Karpas-422 (cell line): ENCODE measurements around the gene ZNF124. TPM values are rescaled to one million over a fixed set of nuclear protein-coding genes. Genes with fewer than 3 reads are reported as not detected.
"Not testable (repeated sequence)": the region's sequence is repeated elsewhere in the genome, so short reads cannot be mapped to it uniquely, and the experiment has no call there.

Source experiments
- DNase-seq: peaks from one replicate; pipeline ENCODE4 v3.0.0-alpha.2; 2015
- H2AFZ ChIP-seq: fragments of 200-600 bp; sonication (generic); 2 replicates; pipeline ENCODE4 v1.6.1; 2014; ENCODE audit warnings: antibody characterized with exemption, low read length, mixed read lengths
- H3K27ac ChIP-seq: fragments of 200-600 bp; sonication (generic); 2 replicates; pipeline ENCODE4 v1.5.1; 2014; ENCODE audit warnings: mild to moderate bottlenecking, low read length, moderate library complexity
- H3K27me3 ChIP-seq: fragments of 200-600 bp; sonication (generic); 2 replicates; pipeline ENCODE4 v1.6.1; 2014; ENCODE audit warnings: low read length, mixed read lengths
- H3K36me3 ChIP-seq: fragments of 200-600 bp; sonication (generic); 2 replicates; pipeline ENCODE4 v1.6.1; 2014; ENCODE audit warnings: low read length, mixed read lengths; ENCODE audit not compliant: insufficient read depth
- H3K4me1 ChIP-seq: fragments of 200-600 bp; sonication (generic); 2 replicates; pipeline ENCODE4 v1.6.1; 2014; ENCODE audit warnings: mild to moderate bottlenecking, low read length, mixed read lengths
- H3K4me2 ChIP-seq: fragments of 200-600 bp; sonication (generic); 2 replicates; pipeline ENCODE4 v1.6.1; 2014; ENCODE audit warnings: low read length, low read depth, mild to moderate bottlenecking; ENCODE audit not compliant: poor library complexity, severe bottlenecking
- H3K4me3 ChIP-seq: fragments of 200-600 bp; sonication (generic); 2 replicates; pipeline ENCODE4 v1.5.1; 2014; ENCODE audit warnings: mild to moderate bottlenecking, antibody characterized with exemption, low read length, mixed read lengths
- H3K79me2 ChIP-seq: fragments of 200-600 bp; sonication (generic); 2 replicates; pipeline ENCODE4 v1.6.1; 2014; ENCODE audit warnings: mild to moderate bottlenecking, low read length, mixed read lengths
- H3K9ac ChIP-seq: fragments of 200-600 bp; sonication (generic); 2 replicates; pipeline ENCODE4 v1.6.0; 2014; ENCODE audit warnings: low read length
- H3K9me2 ChIP-seq: fragments of 200-600 bp; sonication (generic), shearing (Covaris generic); replicated peaks from 2 replicates; pipeline ENCODE4 v1.6.0; 2014; ENCODE audit warnings: mild to moderate bottlenecking, low read length, moderate library complexity; ENCODE audit not compliant: insufficient read depth
- H3K9me3 ChIP-seq: fragments of 300-700, 200-600 bp; sonication (generic); 2 replicates; pipeline ENCODE4 v1.6.1; 2014; ENCODE audit warnings: low read length, mixed read lengths
- H4K20me1 ChIP-seq: fragments of 200-600 bp; sonication (generic); 2 replicates; pipeline ENCODE4 v1.6.1; 2014; ENCODE audit warnings: mild to moderate bottlenecking, antibody characterized with exemption, low read length, low read depth; ENCODE audit not compliant: insufficient read depth
- total RNA-seq: library from RNA; depleted of rRNA; stranded (reverse); fragments of >200 nt; shearing (Covaris generic); gene quantifications from 2 replicates; pipeline ENCODE4 v1.2.3, GENCODE V29; 2014; ENCODE audit warnings: low replicate concordance

Gene ZNF124
- total RNA-seq, 1 experiment from 2014 or later: 75.6 TPM

DNA sequence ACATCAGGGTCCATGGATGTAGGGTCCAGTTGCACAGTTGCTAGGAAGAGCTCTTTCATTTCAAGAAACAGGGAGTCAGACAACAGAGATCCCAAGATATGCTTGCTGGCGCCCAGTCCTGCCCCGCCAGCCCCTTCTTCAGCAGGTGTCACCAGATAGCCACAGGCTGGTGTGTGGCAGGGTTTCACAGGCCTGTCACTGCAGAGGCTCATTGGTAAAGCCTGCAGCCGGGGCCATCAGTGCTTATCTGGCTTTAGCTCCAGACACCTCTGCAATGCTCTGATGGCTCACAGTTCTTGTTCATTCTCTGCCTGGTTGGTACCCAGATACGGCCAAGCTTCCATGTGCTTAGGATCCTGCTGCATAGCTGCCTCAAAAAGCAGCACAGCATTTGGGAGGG, 12.4 kb upstream of the ZNF124 start:
- Histone ChIP-seq H3K27ac (no peak overlapping the region), H3K4me1 (no peaks in the 10 kb centered on the region), H3K27me3 (no peaks in the 10 kb centered on the region), H3K79me2 (no peaks in the 10 kb centered on the region), H2AFZ (no peak overlapping the region), H3K9me3 (peaks cover 4% of the 10 kb centered on the region), H3K9ac (no peak overlapping the region), H3K36me3 (peaks cover 12% of the 10 kb centered on the region), H3K9me2 (no peaks in the 10 kb centered on the region), H4K20me1 (no peaks in the 10 kb centered on the region), H3K4me2 (no peak overlapping the region), H3K4me3 (no peak overlapping the region)
- no peak for DNase-seq

DNA sequence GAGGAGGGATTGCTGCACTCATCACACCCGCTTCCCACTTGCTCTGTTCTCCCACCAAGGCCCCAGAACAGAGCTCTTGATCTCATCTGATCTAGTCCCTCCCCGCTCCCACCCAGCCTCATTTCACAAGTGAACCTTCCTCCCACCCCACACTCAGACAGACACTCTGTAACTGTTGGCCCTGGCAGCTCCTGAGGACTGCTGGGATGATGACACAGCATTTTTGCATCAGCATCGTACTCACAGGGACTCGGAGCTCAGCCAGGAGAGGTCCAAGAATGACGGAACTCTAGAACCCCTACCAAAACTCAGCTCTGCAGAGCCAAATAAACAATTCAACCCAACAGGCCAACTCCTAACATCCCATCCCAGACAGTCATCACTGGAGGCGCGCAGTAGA, 11.2 kb upstream of the ZNF124 start:
- Histone ChIP-seq H3K4me1 (no peaks in the 10 kb centered on the region), H3K36me3 (peaks cover 7% of the 10 kb centered on the region; the same call in 1 of the 2 replicates), H3K4me3 (no peak overlapping the region), H3K9ac (no peak overlapping the region), H3K4me2 (no peak overlapping the region), H3K27me3 (no peaks in the 10 kb centered on the region), H3K9me3 (no peaks in the 10 kb centered on the region), H3K79me2 (no peaks in the 10 kb centered on the region), H3K27ac (no peak overlapping the region), H2AFZ (no peak overlapping the region), H4K20me1 (no peaks in the 10 kb centered on the region), H3K9me2 (no peaks in the 10 kb centered on the region)
- no peak for DNase-seq

DNA sequence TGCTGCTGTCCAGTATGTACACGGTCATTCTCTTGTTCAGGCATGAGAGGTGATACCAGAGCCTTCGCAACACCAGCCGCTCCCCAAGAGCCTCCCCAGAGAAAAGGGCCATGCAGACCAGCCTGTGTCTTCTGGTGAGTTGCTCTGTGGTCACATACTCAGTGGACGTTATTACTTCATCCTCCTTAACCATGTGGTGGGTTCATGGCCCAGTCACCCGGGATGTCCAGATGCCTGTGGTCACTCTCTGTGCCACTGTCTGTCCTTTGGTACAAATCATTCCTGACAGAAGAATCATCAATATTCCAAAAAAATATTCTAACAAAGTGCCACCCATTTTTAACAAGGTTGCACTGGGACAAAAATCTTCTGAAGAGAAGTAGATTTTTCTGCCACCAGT, 8.8 kb upstream of the ZNF124 start:
- no peaks in the 10 kb centered on the region for H3K79me2 ChIP-seq
- H3K4me3 ChIP-seq: no peak overlapping the region
- no peaks in the 10 kb centered on the region for H3K4me1 ChIP-seq
- H3K9me2 ChIP-seq: no peaks in the 10 kb centered on the region
- no peak overlapping the region for H3K27ac ChIP-seq
- H2AFZ ChIP-seq: no peak overlapping the region
- H3K36me3 ChIP-seq: no peaks in the 10 kb centered on the region
- H3K9me3 ChIP-seq: no peaks in the 10 kb centered on the region
- H3K27me3 ChIP-seq: no peaks in the 10 kb centered on the region
- H4K20me1 ChIP-seq: no peaks in the 10 kb centered on the region
- H3K4me2 ChIP-seq: no peak overlapping the region
- no peak overlapping the region for H3K9ac ChIP-seq
- no peak for DNase-seq

DNA sequence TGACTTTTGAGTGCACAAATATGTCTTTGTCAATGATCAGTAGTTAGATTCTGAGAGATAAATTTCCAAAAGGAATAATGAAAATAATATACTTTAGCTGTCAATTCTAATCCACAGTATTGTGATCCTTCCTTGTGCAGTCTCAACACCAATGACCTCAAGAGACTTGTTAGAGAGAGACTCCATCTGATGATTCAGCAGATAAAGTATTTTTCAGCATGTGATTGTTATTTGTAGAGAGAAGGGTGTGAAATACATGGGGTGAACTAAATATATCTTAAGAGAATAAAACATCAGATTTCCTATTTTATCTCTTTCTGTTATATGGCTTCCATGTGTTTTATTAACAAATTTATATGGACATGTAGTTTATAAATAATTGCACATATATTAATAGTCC, 5.9 kb upstream of the ZNF124 start:
- Histone ChIP-seq H3K9ac (no peak overlapping the region), H3K27me3 (no peaks in the 10 kb centered on the region), H4K20me1 (no peaks in the 10 kb centered on the region), H3K4me2 (no peak overlapping the region), H3K9me2 (no peaks in the 10 kb centered on the region), H3K9me3 (no peaks in the 10 kb centered on the region), H2AFZ (no peak overlapping the region), H3K4me3 (no peak overlapping the region), H3K36me3 (no peaks in the 10 kb centered on the region), H3K4me1 (no peaks in the 10 kb centered on the region), H3K27ac (no peak overlapping the region), H3K79me2 (no peaks in the 10 kb centered on the region)
- DNase-seq: no peak

DNA sequence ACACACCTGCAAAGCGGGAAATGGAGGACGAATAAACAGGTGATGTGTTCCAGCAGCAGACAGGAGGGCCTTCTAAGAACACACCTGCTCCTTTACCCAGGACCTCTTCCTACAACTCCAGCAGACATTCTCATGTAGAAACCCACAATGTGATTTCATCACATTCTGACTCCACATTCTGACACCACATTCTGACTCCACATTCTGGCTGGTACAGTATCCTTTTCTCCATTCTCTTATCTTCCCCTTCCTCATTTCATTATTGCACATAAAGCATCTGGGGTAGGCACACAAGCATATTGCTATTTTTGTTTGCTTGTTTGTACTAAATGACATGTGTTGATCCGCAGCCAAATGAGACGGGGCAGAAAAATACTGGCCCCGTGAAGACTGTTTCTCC, 3.6 kb upstream of the ZNF124 start:
- no peak overlapping the region for H3K27ac ChIP-seq
- H3K9me2 ChIP-seq: no peaks in the 10 kb centered on the region
- no peaks in the 10 kb centered on the region for H4K20me1 ChIP-seq
- H3K36me3 ChIP-seq: no peaks in the 10 kb centered on the region
- no peak for DNase-seq
- no peak overlapping the region for H3K4me2 ChIP-seq
- no peaks in the 10 kb centered on the region for H3K27me3 ChIP-seq
- H3K9me3 ChIP-seq: no peaks in the 10 kb centered on the region
- no peaks in the 10 kb centered on the region for H3K4me1 ChIP-seq
- H2AFZ ChIP-seq: no peak overlapping the region
- no peaks in the 10 kb centered on the region for H3K79me2 ChIP-seq
- H3K9ac ChIP-seq: no peak overlapping the region
- H3K4me3 ChIP-seq: no peak overlapping the region

DNA sequence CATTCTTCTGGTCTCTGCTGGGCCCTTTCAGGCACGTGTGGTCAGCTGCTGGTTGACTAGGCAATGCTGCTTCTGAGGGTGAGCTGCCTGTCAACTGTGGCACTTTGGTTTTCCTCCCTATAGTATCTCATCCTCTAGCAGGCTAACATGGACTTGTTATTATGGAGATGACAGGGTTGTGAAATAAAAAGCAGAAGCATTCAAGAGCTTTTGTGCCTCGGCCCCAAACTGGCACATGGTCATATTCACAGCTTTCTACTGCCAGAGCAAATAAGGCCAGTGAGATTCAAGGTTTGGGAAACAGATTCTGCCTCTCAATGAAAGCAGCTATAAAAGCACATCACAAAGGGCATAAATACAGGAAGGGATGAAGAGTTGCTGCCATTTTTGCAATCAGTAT, 1.6 kb upstream of the ZNF124 start:
- peaks cover 8% of the 10 kb centered on the region for H3K36me3 ChIP-seq
- no peak overlapping the region for H2AFZ ChIP-seq
- no peak overlapping the region for H3K4me3 ChIP-seq
- no peaks in the 10 kb centered on the region for H3K4me1 ChIP-seq
- H3K9ac ChIP-seq: no peak overlapping the region
- H3K4me2 ChIP-seq: no peak overlapping the region
- DNase-seq: no peak
- H3K79me2 ChIP-seq: peaks cover 11% of the 10 kb centered on the region
- H3K27ac ChIP-seq: no peak overlapping the region
- no peaks in the 10 kb centered on the region for H3K27me3 ChIP-seq
- H4K20me1 ChIP-seq: no peaks in the 10 kb centered on the region
- H3K9me3 ChIP-seq: peaks cover 6% of the 10 kb centered on the region; the same call in 1 of the 2 replicates
- no peaks in the 10 kb centered on the region for H3K9me2 ChIP-seq

DNA sequence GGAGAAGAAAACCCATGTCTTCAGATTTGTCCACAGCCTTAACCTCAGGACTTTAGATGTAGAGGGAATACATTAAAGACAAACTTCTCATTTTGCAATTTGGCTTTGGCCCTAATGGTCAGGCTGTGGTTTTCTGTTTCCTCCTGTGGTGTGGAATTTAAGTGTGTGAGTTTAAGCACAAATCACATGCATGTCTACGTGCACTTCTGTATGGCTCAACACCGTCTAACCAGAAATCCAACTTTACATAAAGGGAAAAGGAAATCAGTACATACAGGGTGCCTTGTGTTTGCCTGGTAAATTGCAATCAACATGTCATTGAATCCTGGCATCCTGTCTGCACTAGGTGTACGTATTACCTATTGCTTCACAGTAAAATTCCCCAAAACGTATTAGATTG, 1.2 kb upstream of the ZNF124 start:
- no peak for DNase-seq
- Histone ChIP-seq H3K4me2 (no peak overlapping the region), H3K9me3 (peaks cover 8% of the 10 kb centered on the region; the same call in 1 of the 2 replicates), H3K9me2 (no peaks in the 10 kb centered on the region), H3K4me3 (no peak overlapping the region), H2AFZ (no peak overlapping the region), H3K36me3 (peaks cover 12% of the 10 kb centered on the region), H3K9ac (no peak overlapping the region), H3K27ac (no peak overlapping the region), H3K27me3 (no peaks in the 10 kb centered on the region), H4K20me1 (no peaks in the 10 kb centered on the region), H3K79me2 (peaks cover 16% of the 10 kb centered on the region), H3K4me1 (no peaks in the 10 kb centered on the region)

DNA sequence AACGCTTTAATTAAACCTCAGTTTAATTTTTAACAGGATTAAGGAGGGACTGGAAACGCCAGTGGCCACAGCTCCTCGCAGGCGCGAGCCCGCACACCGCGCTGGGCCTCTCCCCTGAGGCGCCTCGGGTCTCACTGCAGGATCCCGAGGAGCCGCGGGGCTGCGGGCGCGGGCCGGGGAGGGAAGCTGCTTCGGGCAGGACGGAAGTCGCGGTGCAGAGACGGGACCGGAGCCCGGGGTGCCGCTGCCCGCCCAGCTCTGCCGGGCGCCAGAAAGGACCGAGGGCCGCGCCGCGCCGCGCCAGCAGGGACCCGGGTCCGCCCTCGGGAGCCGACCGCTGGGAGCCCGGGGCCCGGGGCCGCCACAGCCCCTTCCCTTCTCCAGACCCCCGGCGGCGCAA, 377 bp downstream of the ZNF124 start:
- not testable (repeated sequence) for H3K9ac ChIP-seq, H2AFZ ChIP-seq, H3K27me3 ChIP-seq, H3K4me3 ChIP-seq, H3K27ac ChIP-seq, H3K4me2 ChIP-seq, H3K4me1 ChIP-seq, H4K20me1 ChIP-seq, H3K9me2 ChIP-seq, DNase-seq
- peaks cover 31% of the 10 kb centered on the region for H3K79me2 ChIP-seq
- peaks cover 17% of the 10 kb centered on the region for H3K9me3 ChIP-seq
- H3K36me3 ChIP-seq: peaks cover 28% of the 10 kb centered on the region

DNA sequence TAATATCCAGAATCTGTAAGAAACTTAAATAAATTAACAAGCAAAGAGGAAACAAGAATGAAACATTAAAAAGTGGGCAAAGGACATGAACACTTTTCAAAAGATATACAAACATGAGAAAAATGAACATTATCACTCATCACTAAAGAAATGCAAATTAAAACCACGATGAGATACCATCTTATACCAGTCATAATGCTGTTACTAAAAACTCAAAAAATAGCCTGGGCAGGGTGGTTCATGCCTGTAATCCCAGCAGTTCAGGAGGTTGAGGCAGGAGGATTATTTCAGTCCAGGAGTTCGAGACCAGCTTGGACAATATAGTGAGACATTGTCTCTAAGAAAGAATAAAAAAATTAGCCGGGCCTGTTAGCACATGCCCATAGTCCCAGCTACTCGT, 6.1 kb downstream of the ZNF124 start:
- Histone ChIP-seq H4K20me1 (no peaks in the 10 kb centered on the region), H3K9me2 (no peaks in the 10 kb centered on the region), H3K9me3 (peaks cover 54% of the 10 kb centered on the region), H3K79me2 (peaks cover 89% of the 10 kb centered on the region), H3K4me1 (no peaks in the 10 kb centered on the region), H2AFZ (no peak overlapping the region), H3K27me3 (no peaks in the 10 kb centered on the region), H3K4me3 (no peak overlapping the region), H3K36me3 (peaks cover 59% of the 10 kb centered on the region), H3K27ac (no peak overlapping the region), H3K9ac (no peak overlapping the region), H3K4me2 (no peak overlapping the region)
- DNase-seq: no peak
